Stimulated activated CD4-positive, alpha-beta T cell treated with anti-CD3 and anti-CD28 coated beads, Interleukin-12 subunit alpha, Interleukin-12 subunit beta, amount 100 ng/mL, for 4 hours (primary cell): ENCODE measurements around the gene COL6A2.
"Not testable (repeated sequence)": the region's sequence is repeated elsewhere in the genome, so short reads cannot be mapped to it uniquely, and the experiment has no call there.

Experiments
- DNase-seq: peaks from one replicate; pipeline ENCODE4 v3.0.0-alpha.2; 2020

The COL6A2 gene

DNA sequence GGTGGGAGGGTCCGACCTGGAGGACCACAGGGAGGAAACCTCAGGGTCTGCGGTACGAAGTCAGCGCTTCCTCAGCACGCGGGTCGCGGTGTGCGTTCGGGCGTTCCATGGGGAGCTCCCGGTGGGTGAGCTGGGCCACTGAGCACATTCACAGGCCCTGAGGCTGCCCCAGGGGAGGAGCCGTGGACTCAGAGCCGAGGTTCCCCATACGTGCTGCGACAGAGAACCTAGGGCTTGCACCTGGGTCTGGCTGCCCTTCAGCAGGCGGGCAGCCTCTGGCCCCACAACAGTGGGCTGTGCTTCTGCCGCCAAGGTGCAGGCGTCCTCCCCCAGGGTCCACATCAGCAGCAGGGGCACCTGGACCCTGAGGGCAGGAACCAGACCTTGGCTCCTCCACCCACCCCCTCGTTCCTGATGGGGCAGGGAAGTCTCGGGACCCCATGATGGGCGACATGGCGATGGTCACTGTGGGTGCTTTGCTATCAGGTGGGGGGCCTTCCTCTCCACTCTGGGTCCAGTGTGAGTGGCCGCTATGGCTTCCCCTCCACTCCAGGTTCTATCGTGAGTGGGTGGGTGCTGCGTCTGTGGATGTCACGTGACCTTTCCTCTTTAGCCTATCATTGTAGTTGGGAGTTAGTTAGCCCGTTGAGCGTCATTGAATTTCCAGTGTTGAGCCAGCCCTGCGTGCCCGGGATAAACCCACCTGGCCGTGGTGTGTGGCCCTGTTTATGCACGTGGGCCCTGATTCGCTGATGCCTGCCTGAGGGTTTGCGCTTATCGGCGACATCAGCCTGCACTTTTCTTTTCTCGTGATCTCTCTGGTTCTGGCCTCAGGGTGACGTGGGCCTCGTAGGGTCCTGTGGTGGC is 29.6 kb downstream of the COL6A2 start:
- no peak for DNase-seq

DNA sequence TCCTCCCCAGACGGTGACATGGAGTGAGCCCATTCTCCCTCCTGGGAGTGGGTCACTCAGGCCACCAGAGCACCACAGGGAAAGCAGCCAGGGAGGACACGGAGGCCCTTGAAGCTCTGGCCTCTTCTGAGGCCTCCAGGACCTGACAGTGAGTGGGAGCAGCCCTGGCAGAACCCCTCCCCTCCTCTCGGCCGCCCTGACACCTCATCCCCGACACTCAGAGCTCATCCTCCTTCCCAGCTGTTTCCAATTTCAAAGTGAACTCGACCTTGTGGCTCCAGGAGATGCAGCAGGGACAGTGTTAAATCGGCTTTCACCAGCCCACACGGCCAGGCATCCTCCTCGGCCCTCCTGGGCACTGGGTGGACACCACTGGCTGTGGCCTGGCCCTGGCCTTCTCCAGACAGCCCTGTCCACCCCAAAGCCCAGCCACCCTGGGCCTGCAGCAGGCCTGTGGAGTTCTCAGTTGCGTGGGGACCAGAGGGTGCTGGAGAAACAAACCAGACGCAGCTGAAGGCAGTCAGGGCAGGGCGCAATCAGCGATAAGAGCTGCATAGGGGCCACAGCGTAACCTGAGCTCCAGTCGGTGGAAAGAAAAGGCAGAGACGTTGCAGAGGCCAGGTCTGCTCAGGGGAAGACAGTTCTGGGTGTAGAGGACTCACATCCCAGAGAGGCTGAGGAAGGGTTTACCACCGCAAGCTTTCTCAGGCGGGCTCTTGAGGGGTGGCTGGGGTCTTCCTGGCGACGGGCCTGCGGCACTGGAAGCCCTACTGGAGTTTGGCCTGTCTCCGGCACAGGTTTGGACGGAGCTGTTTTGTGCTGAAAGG is 30.4 kb downstream of the COL6A2 start:
- no peak for DNase-seq

DNA sequence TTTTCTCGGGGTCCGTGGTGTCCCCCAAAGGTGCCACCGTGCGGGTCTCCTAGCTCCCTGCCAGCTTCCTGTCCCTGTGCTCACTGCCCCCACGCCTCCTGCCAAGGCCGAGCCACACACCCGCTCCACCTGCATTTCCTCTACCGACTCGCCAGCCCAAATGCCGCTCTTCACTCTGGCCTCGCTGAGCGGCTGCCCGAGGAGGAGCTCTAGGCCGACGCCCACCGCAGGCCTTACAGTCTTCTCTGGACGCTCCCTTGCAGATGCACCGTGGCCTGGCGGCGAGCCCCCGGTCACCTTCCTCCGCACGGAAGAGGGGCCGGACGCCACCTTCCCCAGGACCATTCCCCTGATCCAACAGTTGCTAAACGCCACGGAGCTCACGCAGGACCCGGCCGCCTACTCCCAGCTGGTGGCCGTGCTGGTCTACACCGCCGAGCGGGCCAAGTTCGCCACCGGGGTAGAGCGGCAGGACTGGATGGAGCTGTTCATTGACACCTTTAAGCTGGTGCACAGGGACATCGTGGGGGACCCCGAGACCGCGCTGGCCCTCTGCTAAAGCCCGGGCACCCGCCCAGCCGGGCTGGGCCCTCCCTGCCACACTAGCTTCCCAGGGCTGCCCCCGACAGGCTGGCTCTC is 31.1 kb downstream of the COL6A2 start:
- DNase-seq, result no peak

DNA sequence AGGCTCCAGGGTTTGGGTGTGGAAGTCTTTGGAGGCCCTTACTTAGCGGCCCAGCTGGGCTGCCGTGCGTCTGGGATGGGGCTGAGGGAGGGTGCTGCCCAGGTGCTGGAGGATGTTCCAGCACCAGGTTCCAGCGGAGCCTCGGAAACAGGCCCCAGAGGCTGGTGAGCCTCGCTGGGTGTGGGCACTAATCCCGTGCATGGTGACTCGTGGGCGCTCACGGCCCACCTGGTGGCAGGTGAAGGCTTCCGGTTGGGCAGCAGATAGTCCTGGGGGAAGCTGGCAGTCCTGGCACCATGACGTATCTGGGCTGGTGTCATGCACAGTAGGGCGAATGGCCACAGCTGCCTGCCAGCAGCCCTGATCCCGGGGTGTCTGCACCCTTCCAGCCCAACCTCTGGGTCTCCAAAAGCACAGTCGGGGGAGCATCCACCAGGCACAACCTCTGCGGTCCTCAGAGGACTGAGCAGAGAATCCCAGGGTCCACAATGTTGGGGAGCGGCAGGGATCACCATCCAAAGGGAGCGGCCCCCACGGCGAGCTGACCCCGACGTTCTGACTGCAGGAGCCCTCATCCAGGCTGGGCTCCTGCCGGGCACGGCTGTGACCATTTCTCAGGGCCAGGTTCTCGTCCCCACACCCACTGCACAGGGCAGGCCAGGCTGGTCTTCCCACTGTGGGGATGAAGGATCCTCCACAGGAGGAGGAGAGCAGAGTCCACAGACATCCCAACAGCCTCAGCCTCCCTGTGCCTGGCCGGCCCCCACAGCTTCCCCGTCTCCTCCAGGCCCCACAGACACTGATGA is 32.1 kb downstream of the COL6A2 start:
- DNase-seq, result no peak

DNA sequence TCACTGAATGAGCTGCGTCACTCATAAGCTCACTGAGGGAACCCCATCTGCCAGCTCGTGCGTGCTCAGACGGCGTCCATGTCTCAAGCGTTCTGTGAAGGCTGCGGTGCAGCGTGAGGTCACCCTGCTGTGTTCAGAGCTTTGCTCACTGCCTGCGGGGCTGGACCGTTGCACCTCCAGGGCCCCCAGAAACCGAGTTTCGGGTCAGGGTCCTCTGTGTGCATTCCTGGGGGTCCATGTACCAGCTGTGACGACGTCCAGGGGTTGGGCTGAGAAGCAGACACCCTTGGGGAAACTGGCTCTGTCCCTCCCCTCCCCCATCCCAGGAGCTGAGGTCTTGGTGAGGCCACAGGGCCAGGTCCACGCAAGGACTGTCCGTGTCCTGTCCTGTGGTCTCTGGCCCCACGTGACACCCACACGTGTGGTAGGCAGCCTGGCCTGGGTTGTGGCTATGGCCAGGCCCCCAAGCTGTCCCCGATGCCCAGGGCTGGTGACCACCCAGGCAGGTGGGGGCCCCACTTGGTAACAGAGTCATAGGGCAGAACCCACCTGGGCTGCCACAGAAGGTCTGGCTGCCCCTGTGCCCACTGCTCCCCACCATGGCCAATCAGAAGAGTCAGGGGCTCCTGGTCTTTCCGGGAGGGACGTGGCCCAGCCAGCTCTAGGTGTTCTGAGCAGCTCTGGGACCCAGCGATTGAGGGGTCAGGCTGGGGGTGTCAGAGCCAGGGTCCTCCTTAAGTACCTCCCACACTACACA is 33.1 kb downstream of the COL6A2 start:
- no peak for DNase-seq

DNA sequence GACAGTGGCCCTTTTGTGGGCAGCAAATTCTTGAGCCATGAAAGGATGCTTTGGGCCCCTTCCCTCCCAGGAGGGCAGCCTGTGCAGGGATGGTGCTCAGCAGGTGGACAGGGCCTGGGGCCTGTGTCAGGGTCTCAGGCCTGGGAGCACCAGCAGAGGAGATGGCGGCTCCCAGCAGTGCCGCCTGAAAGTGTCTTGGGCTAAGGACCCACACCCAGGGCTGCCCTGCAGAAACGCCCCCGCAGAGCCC is 33.6 kb downstream of the COL6A2 start:
- DNase-seq, result no peak

DNA sequence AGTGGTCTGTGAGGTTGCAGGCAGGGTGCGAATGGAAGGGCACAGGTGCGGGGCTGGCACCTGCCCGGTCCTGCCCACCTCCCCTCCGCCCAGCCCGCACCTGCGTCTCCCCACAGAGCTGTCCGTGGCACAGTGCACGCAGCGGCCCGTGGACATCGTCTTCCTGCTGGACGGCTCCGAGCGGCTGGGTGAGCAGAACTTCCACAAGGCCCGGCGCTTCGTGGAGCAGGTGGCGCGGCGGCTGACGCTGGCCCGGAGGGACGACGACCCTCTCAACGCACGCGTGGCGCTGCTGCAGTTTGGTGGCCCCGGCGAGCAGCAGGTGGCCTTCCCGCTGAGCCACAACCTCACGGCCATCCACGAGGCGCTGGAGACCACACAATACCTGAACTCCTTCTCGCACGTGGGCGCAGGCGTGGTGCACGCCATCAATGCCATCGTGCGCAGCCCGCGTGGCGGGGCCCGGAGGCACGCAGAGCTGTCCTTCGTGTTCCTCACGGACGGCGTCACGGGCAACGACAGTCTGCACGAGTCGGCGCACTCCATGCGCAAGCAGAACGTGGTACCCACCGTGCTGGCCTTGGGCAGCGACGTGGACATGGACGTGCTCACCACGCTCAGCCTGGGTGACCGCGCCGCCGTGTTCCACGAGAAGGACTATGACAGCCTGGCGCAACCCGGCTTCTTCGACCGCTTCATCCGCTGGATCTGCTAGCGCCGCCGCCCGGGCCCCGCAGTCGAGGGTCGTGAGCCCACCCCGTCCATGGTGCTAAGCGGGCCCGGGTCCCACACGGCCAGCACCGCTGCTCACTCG is 34.1 kb downstream of the COL6A2 start:
- DNase-seq, result no peak

DNA sequence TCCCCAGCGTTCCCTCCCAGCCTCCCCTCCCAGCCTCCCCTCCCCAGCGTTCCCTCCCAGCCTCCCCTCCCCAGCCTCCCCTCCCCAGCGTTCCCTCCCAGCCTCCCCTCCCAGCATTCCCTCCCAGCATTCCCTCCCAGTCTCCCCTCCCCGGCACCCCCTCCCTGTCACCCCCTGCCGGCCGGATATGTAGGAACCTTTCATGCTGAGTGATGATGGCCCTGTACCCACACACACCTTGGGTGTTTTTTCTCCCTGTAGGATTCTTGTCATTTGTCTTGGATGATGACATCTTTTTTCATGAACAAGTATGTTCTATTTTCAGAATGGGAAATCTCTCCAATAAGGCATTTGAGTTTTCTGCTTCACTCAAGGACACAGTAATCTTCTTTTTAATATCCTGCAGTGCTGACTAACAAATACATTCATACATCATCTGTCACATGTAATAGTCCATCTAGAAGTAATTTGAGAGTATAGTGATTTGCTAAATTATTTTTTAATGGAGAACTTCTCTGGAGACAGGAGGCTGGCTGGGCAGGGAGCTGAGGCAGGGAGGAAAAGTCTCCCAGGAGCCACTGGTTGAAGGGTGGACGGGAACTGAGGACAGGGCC is 38.0 kb downstream of the COL6A2 start:
- no peak for DNase-seq

DNA sequence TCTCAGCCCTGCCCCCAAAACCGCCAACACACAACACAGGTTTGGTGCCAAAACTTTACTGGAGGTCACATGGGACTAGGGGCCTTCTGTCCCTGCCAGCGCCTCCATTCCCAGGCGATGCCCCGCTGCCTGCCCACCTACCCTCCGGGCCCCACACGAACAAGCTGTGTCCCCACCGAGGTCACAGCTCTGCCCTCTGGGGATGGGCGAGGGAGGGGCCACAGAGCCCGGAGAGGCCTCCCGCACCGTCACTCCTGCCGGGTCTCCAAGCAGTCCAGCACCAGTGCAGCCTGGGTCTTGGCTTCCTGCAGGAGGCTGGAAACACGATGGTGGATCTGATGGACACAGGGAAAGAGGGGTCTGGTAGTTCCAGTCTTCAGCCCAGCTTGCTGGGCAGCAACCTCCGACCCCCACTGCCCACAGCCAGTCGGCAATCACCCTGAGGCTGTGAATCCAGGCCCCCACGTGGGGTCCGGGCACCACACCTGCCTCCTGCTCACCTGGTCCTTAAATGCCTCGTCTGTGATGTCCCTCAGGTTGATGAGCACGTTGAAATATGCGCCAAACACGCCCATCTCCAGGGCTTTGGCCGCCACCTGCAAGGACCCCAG is 38.9 kb downstream of the COL6A2 start:
- no peak for DNase-seq

DNA sequence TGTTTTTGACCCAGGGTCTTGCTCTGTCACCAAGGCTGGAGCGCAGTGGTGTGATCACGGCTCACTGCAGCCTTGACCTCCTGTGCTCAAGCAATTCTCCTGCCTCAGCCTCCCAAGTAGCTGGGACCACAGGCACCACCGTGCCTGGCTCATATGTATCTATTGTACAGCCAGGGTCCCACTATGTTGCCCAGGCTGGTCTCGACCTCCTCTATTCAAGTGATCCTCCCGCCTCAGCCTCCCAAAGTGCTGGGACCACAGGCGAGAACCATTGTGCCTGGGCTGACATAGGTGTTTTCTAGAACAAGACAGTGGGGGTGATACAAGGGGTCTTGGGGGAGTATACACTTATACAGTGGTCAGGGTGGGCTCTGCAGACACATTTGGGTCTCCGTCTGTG is 40.0 kb downstream of the COL6A2 start:
- no peak for DNase-seq

DNA sequence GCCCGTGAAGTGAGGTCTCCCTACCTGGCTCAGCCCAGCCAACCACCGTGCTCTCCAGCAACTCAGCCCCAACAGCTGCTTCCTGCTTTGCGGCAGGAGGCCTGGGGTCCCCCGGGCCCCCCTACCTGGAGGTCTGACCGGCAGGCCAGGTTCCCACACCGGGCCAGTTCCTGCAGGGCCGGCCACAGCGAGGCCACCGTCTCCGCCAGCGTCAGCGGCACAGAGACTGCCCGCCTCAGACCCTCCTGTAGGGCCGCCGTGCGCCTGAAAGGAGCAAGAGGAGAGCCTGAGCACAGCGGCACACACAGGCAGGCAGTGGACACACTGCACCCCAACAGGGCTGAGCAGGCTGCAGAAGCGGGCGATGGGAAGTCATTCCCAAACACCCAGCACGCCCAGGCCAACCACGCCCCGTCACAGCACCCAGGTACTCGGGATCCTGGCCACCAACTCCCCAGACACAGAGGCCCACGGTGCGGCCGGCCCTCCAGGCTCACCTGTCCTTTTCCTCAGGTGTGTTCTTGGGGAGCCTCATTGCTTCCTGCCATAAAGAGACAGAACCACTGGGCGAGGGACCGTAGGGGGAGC is 40.6 kb downstream of the COL6A2 start:
- no peak for DNase-seq

DNA sequence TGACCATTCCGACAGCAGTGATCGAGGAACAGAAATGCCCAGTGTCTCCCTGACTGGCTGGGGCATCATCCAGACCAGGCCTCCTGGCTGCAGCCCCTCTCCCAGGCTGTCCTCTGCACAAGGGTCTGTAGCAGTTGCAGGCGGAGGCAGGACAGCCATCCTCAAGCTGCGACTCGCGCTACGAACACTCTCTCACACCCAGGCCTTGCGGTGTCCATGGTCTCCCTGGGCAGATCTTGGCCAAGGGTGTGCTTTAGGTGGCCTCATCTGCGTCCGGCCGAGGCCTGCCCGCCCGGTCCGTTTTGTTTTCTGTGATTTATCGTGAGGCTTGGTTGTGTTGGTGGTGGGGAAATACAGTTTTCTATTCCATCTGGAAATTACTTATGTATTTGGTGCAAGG is 41.8 kb downstream of the COL6A2 start:
- DNase-seq, result no peak

DNA sequence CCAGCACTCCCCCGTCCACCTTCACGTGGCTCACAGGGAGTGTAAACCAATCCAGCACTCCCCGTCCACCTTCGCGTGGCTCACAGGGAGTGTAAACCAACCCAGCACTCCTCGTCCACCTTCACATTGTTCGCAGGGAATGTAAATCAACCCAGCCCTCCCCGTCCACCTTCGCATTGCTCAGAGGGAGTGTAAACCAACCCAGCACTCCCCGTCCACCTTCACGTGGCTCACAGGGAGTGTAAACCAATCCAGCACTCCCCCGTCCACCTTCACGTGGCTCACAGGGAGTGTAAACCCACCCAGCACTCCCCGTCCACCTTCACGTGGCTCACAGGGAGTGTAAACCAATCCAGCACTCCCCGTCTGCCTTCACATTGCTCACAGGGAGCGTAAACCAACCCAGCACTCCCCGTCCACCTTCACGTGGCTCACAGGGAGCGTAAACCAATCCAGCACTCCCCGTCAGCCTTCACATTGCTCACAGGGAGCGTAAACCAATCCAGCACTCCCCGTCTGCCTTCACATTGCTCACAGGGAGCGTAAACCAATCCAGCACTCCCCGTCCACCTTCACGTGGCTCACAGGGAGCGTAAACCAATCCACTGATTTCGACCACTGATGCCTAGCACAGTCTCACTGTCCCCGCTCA is 42.6 kb downstream of the COL6A2 start:
- not testable (repeated sequence) for DNase-seq

DNA sequence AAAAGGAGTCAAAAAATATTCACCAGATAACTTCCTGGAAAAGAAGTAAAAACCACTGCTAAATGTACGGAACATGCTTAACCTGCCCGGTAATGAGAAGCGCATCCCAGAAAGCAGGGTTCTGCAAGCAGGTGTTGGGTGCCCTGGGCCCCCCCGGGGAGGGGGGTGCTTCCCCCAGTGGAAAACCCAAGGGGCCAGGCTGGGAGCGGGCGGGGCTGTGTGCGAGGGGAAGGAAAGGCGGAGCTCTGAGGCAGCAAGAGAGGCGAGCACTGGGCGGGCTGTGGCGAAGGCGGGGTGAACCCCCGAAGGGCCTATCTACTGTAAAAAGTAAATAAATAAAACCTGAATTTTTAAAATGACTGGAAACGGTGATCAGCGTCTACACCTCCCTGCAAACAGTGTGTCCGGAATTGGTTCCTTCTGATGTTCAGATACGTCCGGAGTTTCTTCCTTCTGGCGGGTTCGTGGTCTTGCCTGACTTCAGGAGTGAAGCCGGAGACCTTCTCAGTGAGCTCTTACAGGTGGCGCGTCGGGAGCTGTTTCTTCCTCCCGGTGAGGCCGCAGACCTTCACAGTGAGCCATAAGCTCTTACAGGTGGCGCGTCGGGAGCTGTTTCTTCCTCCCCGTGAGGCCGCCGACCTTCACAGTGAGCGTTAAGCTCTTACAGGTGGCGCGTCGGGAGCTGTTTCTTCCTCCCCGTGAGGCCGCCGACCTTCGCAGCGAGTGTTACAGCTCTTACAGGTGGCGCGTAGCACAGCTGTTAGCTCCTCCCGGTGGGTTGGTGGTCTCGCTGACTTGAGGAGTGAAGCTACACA is 44.1 kb downstream of the COL6A2 start:
- DNase-seq, result no peak

DNA sequence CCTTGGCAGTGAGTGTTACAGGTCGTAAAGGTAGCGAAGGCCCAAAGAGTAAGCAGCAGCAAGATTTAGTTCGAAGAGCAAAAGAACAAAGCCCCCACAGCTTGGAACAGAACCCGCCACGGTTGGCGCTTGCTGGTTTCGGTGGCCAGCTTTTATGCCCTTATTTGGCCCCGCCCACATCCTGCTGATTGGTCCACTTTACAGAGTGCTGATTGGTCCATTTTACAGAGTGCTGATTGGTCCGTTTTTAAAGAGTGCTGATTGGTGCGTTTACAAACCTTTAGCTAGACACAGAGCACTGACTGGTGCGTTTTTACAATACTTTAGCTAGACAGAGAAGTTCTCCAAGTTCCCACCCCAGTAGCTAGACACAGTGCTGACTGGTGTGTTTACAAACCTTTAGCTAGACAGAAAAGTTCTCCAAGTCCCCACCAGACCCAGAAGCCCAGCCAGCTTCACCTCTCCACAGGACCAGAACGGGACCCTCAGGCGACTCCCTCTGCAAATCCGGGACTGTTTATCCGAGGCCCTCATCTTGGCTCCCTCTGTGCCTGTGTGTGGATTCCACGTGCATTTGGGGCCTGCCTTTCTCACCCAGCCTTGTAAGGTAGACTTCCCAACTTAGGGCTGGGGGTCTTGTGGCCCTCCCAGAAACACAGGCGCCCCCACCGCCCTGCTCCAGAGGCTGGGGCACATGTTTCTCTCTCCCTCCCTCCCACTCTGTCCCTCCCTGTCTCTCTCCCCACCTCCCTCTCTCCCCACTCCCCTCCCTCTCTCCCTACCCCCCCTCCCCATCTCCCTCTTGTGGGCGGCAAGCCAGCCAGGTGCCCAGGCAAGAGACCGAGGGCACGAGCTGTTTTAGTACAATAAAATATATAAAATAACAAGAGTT is 44.9 kb downstream of the COL6A2 start:
- no peak for DNase-seq

DNA sequence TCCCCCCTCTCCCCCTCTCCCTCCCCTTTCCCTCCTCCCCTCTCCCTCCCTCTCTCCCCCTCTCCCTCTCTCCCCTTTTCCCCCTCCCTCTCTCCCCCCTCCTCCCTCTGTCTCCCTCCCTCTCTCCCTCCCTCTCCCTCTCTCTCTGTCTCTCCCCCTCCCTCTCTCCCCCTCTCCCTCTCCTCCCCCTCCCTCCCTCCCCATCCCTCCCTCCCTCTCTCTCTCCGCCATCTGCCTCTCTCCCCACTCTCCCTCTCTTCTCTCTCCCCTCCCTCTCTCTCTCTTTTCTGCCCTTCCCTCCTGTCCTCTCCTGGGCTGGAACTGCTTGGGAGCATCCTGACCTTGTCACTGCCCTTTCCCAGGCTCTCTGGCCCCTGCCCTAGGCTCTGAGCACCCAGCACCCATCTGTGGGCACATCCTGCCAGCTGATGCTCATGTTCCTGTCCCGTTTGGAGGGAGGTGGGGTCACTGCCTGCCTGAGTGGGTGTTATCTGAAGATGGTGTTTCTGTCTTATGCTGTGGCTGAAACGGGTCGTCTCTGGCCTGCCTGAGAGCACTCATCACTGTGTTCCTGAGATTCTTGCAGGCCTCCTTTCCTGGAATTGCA is 46.7 kb downstream of the COL6A2 start:
- no peak for DNase-seq
